IPS-11a (cell line): ENCODE results near the gene RPL32.

Source experiments
- H3K4me3 ChIP-seq: one replicate; pipeline ENCODE4 v1.5.1; 2013; ENCODE audit warnings: low read depth, low read length, control low read depth

The RPL32 gene

GRCh38 chr3:12833222-12834161 lies 7.9 kb downstream of the RPL32 start:
- H3K4me3 ChIP-seq: no peak overlapping the region

DNA sequence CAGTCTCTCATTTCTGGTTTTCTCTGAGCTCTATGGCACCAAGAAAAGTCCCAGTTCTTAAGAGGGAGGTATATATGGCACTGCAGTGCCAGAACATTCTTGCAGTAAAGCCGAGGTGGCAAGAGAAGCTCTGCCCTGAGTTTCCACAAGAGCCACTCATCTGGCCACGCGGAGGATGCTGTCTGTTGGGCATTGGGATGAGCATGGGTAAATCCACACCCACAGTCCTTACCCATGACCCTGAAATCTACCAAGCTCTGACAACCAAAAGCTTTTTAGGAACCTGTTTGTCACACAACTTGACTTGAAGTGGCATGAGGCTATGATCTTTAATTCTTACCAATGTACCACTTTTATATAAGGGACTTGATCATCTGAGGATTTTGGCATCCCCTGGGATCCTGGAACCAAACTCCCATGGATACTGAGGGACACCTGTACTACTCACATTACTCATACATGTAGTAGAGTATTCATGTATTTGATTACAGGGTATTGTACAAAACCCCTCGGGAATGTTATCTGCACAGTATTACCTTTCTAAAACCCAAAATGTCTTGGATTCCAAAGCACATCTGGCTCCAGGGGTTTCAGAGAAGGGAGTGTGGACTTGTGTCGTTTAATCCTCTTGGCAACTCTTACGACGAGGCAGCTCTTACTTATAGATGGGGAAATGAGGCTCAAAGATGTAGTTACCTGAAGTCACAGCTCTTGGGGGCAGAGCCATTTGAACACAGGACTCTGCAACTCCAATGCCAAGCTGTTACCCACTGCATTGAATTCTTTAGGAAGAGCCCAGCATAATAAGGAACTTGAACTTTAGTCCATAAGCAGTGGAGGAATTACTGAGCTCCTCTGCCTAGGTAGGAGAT lies 8.8 kb downstream of the RPL32 start:
- H3K4me3 ChIP-seq: no peak overlapping the region

- no peak overlapping the region for H3K4me3 ChIP-seq
Measured at GRCh38 chr3:12831301-12831866, 10.0 kb downstream of the RPL32 start.

DNA sequence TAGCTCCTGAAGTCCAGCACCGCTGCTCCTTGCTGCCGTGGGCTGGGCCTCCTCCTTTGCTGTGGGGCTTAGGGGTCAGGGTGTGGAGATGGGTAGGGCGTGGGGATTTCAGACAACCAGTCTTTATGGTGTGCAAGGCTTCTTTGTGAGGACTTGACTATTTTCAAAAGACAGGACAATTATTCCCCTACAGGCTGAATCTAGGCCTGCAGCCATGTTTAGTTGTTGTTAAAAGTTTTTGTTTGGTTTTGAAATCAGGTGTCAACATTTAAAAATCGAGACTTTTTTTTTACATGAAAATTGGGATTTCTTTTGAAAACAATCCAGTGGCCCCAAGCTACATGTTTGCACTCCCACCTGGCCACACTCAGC lies 10.6 kb downstream of the RPL32 start:
- no peak overlapping the region for H3K4me3 ChIP-seq

DNA sequence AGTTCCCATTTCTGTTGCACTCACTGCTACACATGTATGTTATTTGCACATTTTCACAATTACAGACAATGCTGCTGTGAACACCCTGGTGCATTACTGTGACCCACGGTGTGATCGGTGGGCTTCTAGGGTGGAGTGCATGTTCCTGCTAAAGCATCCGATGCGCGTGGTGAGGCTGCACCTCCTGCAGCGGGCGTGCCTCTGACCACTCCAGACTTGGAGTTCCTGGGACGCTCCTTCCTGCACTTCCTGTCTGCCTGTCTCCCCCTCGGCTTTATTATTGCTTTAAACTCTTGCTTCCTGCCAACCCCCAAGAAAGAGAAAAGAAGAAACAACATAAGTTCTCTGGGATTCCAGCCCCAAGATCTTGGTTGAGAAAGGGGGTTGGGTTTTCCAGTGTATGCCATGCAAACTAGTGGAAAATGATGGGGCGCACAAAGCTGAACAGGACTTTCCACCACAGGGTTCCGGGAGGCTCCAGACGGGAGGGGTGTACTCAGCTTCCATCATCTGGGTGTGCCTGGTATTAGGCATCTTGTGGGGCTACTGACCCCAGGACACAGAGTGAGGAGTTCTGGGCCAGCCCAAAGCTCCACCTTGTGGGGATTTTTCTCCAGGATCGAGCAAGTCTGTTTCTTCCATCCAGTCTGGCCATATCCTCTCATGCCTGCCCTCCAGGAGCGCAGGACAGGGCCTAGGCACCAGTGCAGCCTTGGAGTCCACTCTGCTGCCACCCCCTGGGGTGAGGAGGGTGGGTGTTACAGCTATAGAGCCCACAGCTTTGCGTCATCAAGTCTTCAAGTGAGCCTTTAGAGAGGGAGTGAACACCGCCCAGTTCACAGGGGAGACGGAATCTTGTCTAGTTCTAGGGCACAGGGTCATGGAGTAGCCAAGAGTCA lies 11.2 kb downstream of the RPL32 start:
- H3K4me3 ChIP-seq: no peak overlapping the region

DNA sequence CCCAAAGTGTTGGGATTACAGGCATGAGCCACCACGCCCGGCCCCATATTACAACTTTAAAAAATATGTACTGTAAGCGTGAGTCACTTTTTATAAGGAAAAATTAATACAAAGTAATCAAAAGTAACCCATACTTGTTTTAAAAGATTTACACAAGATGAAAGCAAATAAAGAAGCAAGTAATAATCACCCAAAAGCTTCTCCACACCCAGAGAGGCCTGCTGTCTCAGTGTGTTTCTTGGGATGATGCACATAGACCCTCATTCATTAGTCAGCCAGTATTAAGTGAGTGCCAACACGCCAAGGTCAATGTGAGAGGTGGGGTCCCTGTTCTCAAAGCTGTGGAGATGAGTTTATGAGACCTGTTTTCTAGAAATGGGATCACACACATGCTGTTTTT lies 12.0 kb downstream of the RPL32 start:
- no peak overlapping the region for H3K4me3 ChIP-seq

DNA sequence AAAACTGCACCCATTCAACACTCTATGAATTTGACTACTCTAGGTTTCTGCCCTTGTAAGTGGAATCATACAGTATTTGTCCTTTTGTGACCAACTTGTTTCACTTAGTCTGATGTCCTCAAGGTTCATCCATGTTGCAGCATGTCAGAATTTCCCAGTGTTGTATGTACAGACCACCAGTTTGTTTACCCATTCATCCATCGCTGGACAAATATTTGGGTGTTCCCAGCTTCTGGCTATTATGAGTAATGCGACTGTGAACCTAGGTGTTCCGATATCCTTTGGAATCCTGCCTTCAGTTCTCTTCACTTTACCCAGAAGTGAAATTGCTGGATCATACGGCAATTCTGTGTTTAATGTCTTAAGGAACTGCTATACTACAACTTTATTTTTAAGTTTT lies 12.6 kb downstream of the RPL32 start:
- no peak overlapping the region for H3K4me3 ChIP-seq

- H3K4me3 ChIP-seq: no peak overlapping the region
Measured at GRCh38 chr3:12825156-12825555, 16.2 kb downstream of the RPL32 start.

DNA sequence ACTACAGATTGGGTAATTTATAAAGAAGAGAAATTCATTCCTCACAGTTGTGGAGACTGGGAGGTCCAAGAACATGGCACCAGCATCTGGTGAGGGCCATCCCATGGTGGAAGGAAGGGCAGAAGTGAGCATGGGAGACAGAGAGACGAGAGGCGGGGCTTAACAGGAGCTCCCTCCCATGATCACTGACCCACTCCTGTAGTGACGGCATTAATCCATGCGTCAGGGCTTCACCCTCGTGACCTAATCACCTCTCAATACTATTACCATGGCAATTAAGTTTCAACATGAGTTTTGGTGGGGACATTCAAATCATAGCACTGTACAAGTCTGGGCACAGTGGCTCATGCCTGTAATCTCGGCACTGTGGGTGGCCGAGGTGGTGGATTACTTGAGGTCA lies 17.1 kb downstream of the RPL32 start:
- no peak overlapping the region for H3K4me3 ChIP-seq

GRCh38 chr3:12822725-12823373 lies 18.5 kb downstream of the RPL32 start:
- no peak overlapping the region for H3K4me3 ChIP-seq

DNA sequence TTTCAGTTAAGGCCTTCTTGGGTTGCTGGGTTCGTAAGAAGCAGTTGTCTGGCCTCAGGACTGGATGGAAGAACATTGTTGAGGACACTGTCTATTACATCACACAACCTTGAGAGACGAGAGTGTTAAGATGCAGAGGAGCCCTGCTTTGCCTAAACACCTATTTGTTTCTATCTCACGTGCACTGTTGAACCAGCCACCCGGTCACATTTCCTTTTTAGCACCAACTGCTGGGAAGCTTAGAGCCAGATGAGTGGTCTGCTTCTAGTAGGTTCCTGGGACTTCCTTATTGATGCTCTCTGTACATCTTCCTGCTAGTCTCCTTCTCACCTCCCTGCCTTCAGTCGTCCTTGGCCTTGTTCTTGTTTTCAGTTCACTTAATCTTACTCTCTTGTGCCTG lies 22.6 kb downstream of the RPL32 start:
- no peak overlapping the region for H3K4me3 ChIP-seq

DNA sequence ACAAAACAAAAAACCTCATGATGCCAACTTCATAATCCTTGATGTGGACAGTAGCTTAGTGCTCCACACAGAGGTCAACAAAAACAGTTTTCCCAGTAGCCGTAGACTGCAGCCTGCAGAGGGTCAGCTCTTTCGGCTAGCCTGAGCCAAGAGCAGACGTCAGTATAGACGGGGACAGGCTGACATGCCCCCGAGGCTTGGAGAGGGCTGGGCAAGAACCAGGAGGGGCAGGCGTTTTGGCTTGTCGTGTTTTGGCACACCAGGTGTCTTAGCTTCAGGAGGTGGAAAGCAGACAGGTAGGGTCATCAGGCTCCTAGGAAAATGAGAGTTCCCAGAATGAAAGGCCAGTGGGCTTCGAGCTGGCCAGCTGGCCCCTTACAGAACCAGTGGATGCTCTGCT lies 23.1 kb downstream of the RPL32 start:
- H3K4me3 ChIP-seq: no peak overlapping the region

DNA sequence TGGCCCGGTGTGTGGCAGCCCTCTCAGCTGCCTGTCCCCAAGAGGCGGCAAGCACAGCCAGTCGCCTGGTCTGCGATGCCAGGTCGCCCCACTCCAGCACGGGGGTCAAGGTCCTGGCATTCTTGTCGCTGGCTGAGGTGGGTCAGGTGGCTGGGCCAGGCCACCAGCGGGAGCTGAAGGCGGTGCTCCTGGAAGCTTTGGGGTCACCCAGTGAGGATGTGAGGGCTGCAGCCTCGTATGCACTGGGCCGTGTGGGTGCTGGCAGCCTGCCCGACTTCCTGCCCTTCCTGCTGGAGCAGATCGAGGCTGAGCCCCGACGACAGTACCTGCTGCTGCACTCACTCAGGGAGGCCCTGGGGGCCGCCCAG lies 24.0 kb downstream of the RPL32 start:
- H3K4me3 ChIP-seq: no peak overlapping the region

GRCh38 chr3:12816521-12817342 lies 24.6 kb downstream of the RPL32 start:
- H3K4me3 ChIP-seq: no peak overlapping the region

DNA sequence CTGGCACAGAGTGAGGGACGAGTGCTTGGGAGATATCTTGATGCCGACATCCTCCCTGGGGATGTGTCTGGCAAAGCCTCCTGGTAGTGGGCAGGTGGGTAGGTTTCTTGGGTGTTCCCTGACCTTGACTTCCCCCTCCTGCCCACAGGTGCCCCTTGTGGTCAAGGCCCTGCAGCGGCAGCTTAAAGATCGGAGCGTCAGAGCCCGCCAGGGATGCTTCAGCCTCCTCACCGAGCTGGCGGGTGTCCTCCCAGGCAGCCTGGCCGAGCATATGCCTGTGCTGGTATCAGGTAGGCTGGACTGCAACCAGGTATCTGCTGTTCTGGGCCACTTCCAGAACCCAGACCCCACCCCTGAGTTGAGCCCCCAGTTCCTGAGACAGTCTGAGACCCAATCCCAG lies 25.6 kb downstream of the RPL32 start:
- no peak overlapping the region for H3K4me3 ChIP-seq

DNA sequence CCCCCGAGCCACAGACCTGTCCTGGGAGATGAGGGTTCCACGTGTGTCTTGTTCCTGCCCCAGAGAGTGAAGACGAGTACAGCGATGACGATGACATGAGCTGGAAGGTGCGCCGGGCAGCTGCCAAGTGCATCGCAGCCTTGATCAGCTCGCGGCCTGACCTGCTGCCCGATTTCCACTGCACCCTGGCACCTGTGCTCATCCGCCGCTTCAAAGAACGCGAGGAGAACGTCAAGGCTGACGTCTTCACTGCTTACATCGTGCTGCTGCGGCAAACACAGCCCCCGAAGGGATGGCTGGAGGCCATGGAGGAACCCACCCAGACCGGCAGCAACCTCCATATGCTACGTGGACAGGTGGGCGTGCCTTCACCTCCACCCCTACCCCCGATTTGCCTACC lies 26.3 kb downstream of the RPL32 start:
- no peak overlapping the region for H3K4me3 ChIP-seq

GRCh38 chr3:12813967-12814366 lies 27.4 kb downstream of the RPL32 start:
- H3K4me3 ChIP-seq: no peak overlapping the region

DNA sequence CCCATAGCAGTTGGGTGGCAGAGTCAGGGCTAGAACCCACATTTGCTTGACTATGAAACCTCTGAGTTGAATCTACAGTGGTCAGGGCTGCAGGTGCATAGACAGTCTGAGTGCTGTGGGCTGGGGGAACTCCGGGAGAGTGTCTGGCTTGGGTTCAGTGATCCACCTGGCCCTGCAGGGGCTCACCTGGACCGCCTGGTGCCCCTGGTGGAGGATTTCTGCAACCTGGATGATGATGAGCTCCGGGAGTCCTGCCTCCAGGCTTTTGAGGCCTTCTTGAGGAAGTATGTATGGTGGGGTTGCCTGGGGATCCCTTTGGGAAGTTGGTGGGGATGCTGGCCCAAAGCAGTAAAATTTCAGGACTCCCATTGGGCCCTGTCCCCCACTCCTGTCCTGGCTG lies 28.6 kb downstream of the RPL32 start:
- no peak overlapping the region for H3K4me3 ChIP-seq

GRCh38 chr3:12810961-12811360 lies 30.4 kb downstream of the RPL32 start:
- no peak overlapping the region for H3K4me3 ChIP-seq
